Prostate gland (tissue), 2 donors: ENCODE results near the gene MAP4. TPM values are rescaled to one million over a fixed set of nuclear protein-coding genes. Genes with fewer than 3 reads are reported as not detected.

Source experiments
- DNase-seq: peaks from one replicate; pipeline ENCODE4 v3.0.0-alpha.2; 2019; ENCODE audit warnings: low spot score
- H3K27ac ChIP-seq, 2 donors: fragments of 200-600 bp; sonication (generic); 2 replicates each; pipeline ENCODE4 v1.5.1; 2017 to 2019
- H3K27me3 ChIP-seq: fragments of 200-600 bp; sonication (generic); replicated peaks from 2 replicates; pipeline ENCODE4 v1.5.1; 2019; ENCODE audit not compliant: insufficient read depth
- H3K36me3 ChIP-seq, 2 donors: fragments of 200-600 bp; sonication (generic); 1 replicate in 1 of 2; 2 replicates in 1 of 2; pipeline versions ENCODE4 v1.5.1 to v1.8.1; 2017 to 2019
- H3K4me1 ChIP-seq: fragments of 200-600 bp; sonication (generic); replicated peaks from 2 replicates; pipeline ENCODE4 v1.5.1; 2019
- H3K4me3 ChIP-seq, 2 donors: fragments of 200-600 bp; sonication (generic); 2 replicates each; pipeline ENCODE4 v1.5.1; 2017 to 2019
- H3K9me3 ChIP-seq: fragments of 200-600 bp; sonication (generic); 2 replicates; pipeline ENCODE4 v1.5.1; 2017
- CTCF ChIP-seq, 4 experiments: fragments of 200-600 bp in 2 of 4; fragments of 450-650 bp in 2 of 4; sonication (generic) in 2 of 4; IDR thresholded peaks; 1 replicate in 3 of 4; 2 replicates in 1 of 4; pipeline ENCODE4 v1.5.1; 2016 to 2019; ENCODE audit warnings: antibody characterized with exemption in 4 of 4, mild to moderate bottlenecking in 2 of 4, moderate library complexity in 2 of 4
- POLR2A ChIP-seq: fragments of 450-650 bp; IDR thresholded peaks from one replicate; pipeline ENCODE4 v1.6.1; 2016; ENCODE audit warnings: antibody characterized with exemption, mild to moderate bottlenecking
- POLR2AphosphoS5 ChIP-seq: sonication (generic); formaldehyde crosslinking; IDR thresholded peaks from one replicate; pipeline ENCODE4 v1.6.1; 2017; ENCODE audit warnings: antibody characterized with exemption
- WGBS: methylation state at CpG from one replicate; pipeline ENCODE4 v1.1.5; 2018; 5-methylcytosine and 5-hydroxymethylcytosine counted together
- intact Hi-C: fragments of 100-400 bp; cut with DNase I; formaldehyde crosslinking; loops from one replicate; pipeline ENCODE4 v1.14.2; 2022
- total RNA-seq, 2 donors: library from RNA; depleted of rRNA; stranded (reverse); fragments of >200 nt; gene quantifications; one replicate each; pipeline ENCODE4 v1.1.0, GENCODE V29; 2016

Gene MAP4
- total RNA-seq, 2 donors from 2014 or later, result 74.3 to 230 TPM

- H3K4me3 ChIP-seq, result no peak overlapping the region
- H3K27ac ChIP-seq, result no peak overlapping the region
- H3K27me3 ChIP-seq, result no peaks in the 10 kb centered on the region
- WGBS, result 93% methylated on average over 1 of the region's 1 CpG
- intact Hi-C loops, result no loop called here
- no peaks in the 10 kb centered on the region for H3K9me3 ChIP-seq
- H3K36me3 ChIP-seq, result no peaks in the 10 kb centered on the region
- H3K4me1 ChIP-seq, result peaks cover 3% of the 10 kb centered on the region
- no peak for TF ChIP-seq POLR2AphosphoS5
- no peak for TF ChIP-seq POLR2A
- TF ChIP-seq CTCF (IDR thresholded peaks at IDR 0.05), result no peak
- no peak for DNase-seq
Measured at GRCh38 chr3:47961036-47961435, 55.2 kb downstream of the MAP4 start.

DNA sequence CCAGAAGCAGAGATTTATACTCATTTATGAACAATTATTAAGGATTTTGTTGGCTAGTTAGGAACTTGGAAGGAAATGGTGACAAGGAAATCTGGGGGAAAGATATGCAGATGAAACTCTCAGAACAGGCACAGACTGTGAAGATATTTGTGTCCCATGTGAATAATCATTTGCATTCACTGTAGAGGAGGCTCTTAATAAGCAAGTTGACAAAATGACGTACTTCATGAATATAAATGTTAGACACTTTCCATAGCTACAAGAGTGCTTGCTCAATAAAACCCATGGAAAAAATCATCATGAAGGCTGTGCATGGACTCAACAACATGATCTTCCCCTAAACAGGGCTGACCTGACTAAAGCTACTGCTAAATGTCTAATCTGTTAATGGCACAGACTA, 59.7 kb downstream of the MAP4 start:
- intact Hi-C loops, result no loop called here
- WGBS, result 93% methylated on average over 1 of the region's 1 CpG

DNA sequence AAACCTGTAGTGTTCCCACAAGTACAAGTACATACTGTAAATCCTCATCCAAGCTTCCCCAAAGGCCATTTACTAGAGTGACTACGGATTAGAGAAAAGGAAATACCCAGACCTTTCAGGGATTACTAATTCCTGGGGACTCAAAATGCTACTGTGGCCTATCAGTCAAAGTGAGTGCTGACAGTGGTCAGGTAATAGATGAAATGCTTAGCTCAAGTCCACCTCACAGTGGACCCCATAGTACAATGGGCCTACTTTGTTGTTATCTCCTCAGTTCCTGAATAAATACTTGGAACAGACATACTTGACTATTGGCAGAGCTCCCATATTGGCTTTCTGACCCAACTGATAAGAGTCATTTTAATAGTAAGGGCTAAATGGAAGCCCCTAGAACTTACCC, 61.6 kb downstream of the MAP4 start:
- H3K36me3 ChIP-seq, result no peaks in the 10 kb centered on the region
- DNase-seq, result no peak
- H3K27ac ChIP-seq, result no peak overlapping the region
- TF ChIP-seq POLR2AphosphoS5 (no peak), CTCF (IDR thresholded peaks at IDR 0.05) (no peak), POLR2A (no peak)
- H3K27me3 ChIP-seq, result no peaks in the 10 kb centered on the region
- intact Hi-C loops, result no loop called here
- 88% methylated on average over 1 of the region's 1 CpG for WGBS
- H3K4me1 ChIP-seq, result no peaks in the 10 kb centered on the region
- no peaks in the 10 kb centered on the region for H3K9me3 ChIP-seq
- no peak overlapping the region for H3K4me3 ChIP-seq

More for the DNA sequence above, 59.7 kb downstream of the MAP4 start:
- DNase-seq, result no peak
- Histone ChIP-seq H3K27ac (no peak overlapping the region), H3K27me3 (no peaks in the 10 kb centered on the region), H3K4me1 (no peaks in the 10 kb centered on the region), H3K9me3 (no peaks in the 10 kb centered on the region), H3K36me3 (no peaks in the 10 kb centered on the region), H3K4me3 (no peak overlapping the region)
- TF ChIP-seq POLR2A, result no peak
- no peak for TF ChIP-seq POLR2AphosphoS5
- no peak for TF ChIP-seq CTCF (IDR thresholded peaks at IDR 0.05)

GRCh38 chr3:47950453-47951169, 65.6 kb downstream of the MAP4 start:
- TF ChIP-seq CTCF (IDR thresholded peaks at IDR 0.05), result no peak
- no peaks in the 10 kb centered on the region for H3K9me3 ChIP-seq
- H3K27me3 ChIP-seq, result no peaks in the 10 kb centered on the region
- no peak for DNase-seq
- no peak overlapping the region for H3K4me3 ChIP-seq
- H3K36me3 ChIP-seq, result no peaks in the 10 kb centered on the region
- H3K4me1 ChIP-seq, result no peaks in the 10 kb centered on the region
- WGBS, result 80% methylated on average over 5 of the region's 5 CpGs
- no peak overlapping the region for H3K27ac ChIP-seq
- intact Hi-C loops, result no loop called here

DNA sequence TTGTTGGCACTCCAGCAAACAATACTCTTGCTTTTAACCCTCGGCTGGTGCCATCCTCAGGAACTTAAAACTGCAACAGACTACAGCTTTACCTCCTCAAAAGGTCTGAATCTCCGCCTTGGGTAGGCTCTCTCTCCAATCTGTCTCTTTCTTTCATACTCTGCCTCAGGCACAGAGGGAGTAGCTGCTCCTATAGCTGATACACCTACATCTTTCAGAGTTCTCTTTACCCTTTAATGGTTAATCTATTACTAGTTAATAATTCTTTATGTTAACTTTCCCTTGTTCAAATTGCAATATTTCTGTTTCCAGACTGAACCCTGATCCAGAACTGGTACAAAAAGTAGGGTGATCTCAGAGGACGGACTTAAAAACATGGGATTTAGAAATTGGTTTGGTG, 66.2 kb downstream of the MAP4 start:
- Histone ChIP-seq H3K4me3 (no peak overlapping the region), H3K27ac (no peak overlapping the region), H3K27me3 (no peaks in the 10 kb centered on the region), H3K4me1 (no peaks in the 10 kb centered on the region), H3K36me3 (no peaks in the 10 kb centered on the region), H3K9me3 (no peaks in the 10 kb centered on the region)
- intact Hi-C loops, result no loop called here
- 89% methylated on average over 3 of the region's 3 CpGs for WGBS
- TF ChIP-seq POLR2AphosphoS5 (no peak), POLR2A (no peak)
- no peak for DNase-seq
